ENCODE measurements around the gene SIK3.
"Not testable (repeated sequence)": the region's sequence is repeated elsewhere in the genome, so short reads cannot be mapped to it uniquely, and the experiment has no call there.

The SIK3 gene

DNA sequence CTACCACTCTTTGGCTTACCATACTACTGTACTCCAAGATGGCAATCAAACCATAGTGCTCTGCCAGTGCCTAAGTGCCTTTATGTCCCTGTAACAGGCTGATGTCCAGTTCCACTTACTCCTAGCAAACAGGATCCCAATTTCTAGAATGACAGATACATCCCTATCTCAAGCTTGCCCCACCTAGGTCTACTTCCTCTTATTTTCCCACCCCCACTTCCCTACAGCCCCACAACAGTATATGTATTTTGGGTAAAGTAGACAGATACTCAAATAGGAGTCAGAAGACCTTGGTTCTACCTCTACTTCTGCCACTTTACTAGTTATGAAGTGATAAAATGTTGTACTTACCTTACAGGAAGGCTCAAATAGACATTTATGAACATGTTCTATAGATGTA lies 24.1 kb downstream of the SIK3 start:
- no peak for FAIRE-seq

GRCh38 chr11:117073539-117073938 lies 24.7 kb downstream of the SIK3 start:
- no peak for FAIRE-seq

- no peak for FAIRE-seq
Measured at GRCh38 chr11:117072517-117073461, 25.4 kb downstream of the SIK3 start.

GRCh38 chr11:117071344-117071787 lies 26.9 kb downstream of the SIK3 start:
- no peak for FAIRE-seq

- FAIRE-seq = no peak
Measured at GRCh38 chr11:117070016-117070415, 28.2 kb downstream of the SIK3 start.

GRCh38 chr11:117068303-117068860 lies 29.8 kb downstream of the SIK3 start:
- no peak for FAIRE-seq

DNA sequence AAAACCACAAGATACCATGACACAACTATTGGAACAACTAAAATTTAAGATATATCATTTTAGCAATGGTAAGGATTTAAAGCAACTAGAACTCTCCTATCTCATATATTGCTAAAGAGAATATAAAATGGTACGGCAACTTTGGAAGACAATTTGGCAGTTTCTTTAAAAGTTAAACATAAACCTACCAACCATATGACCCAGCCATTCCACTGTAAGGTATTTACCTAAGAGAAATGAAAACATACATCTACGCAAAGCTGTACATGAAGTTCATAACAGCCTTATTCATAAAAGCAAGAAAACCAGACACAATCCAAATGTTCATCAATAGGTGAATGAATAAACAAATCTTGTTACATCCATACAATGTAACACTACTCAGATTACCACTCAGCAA lies 31.3 kb downstream of the SIK3 start:
- FAIRE-seq = peak; percentile 42

DNA sequence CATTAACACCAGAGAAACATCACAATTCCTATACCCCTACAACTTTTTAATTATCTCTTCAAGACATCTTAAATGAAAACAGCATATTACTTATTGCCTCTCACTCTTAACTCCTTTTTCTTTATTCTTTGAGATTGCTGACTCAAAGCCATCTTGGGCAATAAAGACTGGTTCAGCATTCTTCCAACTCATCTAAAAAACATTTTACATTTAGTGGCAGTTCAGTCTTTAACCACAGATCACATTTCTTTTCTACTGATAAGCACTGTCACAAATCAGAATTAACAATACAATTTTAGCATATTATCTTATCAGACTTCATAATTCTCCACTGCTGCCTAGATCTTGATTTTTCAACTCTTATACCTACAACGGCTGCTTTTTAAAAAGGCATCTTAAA lies 34.0 kb downstream of the SIK3 start:
- FAIRE-seq = peak; percentile 27

DNA sequence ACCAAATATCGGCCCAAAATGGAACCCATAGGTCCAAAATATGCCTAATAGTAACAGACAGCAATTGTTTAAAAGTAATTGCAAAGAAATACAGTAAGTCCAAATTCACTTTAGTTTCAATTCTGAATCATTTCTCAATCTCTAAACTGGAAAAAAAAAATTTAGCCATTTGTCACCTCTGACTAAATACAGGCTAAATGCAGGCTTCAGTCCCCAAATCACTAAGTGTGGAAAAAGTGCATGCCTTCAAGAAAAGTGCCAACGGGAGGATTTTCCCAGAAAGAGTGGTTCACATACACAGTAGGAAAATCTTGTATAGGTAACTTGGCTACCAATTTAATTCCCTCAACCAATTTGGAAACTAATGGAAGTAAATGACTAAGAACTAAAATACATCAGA lies 35.7 kb downstream of the SIK3 start:
- FAIRE-seq = no peak

GRCh38 chr11:117061256-117061655 lies 37.0 kb downstream of the SIK3 start:
- no peak for FAIRE-seq

DNA sequence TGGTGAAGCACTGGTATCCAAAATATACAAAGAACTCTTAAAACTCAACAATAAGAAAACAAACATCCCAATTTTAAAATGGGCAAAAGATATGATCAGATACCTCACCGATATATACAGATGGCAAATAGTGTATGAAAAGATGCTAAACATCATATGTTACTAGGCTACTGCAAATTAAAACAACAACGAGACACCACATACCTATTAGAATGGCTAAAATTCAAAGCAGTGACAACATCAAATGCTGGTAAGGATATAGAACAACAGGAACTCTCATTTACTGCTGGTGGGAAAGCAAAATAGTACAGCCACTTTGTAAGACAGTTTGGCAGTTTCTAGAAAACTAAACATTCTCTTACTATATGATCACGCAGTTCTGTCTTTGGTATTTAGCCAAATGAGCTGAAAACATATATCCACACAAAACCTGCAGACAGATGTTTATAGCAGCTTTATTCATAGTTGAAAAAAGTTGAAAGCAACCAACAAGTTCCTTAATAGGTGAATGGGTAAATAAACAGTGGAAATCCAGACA lies 38.5 kb downstream of the SIK3 start:
- peak; percentile 11 for FAIRE-seq

DNA sequence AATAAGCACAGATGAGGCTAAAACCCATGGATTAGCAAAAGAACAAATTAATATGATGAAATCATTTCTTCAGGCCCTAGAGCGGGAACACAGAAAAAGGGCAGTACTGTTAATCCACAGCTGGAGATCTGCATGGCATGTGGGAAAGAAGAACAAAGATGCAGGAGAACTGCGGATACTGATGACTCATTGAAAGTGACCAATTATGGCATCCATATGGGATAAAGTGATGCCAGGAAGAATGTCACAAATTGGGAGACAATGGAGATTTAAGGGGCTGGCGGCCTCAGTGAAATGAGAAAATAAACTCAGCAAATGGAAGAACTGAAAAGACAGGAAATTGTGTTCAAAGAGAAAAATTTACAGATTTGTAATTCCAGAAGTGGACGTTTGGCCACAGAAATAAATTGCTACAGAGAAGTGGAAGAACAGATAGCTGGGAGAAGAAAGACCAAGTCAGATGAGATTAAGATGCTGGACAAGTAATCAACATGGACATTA lies 39.4 kb downstream of the SIK3 start:
- no peak for FAIRE-seq

GRCh38 chr11:117057727-117058126 lies 40.5 kb downstream of the SIK3 start:
- no peak for FAIRE-seq

DNA sequence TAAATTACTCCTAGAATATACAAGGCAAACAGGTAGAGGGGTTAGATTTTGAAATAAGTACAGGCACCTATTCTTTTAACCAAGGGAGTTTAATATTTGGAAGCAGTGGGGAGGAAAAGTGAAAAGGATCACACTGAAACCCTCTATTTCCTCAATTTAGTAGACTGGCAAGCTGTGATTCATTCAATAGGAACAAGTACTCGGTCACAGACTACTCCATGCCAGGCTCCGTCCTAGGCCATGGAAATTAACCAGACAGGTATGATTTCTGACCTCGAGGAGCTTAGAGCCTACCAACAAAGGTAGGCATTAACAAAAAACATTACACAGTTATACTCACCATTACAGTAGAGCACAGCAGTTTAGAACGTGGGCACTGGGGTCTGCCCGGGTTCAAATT lies 40.9 kb downstream of the SIK3 start:
- no peak for FAIRE-seq

DNA sequence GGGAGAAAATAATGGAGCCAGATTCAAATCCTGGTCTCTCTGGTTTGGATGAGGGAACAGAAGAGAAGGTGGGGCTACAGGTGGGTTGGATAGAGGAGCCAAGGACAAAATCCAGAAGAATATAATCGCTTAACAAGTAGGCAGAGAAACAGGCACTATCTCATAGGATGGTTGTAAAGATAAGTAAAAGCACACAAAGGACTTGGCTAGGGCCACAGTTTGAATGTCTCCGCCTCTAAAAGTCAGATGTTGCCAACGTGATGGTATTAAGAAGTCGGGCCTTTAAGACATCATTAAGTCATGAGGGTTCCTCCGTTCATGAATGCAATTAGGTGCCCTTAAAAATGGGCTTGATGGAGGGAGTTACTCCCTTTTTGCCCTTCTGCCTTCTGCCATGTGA lies 42.8 kb downstream of the SIK3 start:
- no peak for FAIRE-seq

DNA sequence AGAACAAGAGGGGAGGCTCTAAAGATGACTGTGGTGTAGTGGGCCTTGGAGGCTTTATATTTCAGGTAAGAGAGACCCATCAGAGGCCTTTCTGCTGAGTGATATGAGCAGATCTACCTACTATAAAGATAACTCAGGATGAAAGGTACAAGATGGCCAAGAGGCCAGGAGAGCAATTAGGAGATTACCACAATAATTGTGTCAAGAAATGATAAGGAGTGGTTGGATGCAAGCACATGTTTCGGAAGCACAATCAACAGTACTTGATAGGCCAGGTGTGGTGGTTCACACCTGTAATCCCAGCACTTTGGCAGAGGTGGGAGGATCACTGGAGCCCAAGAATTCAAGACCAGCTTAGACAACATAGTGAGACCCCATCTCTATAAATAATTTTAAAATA lies 43.8 kb downstream of the SIK3 start:
- no peak for FAIRE-seq

DNA sequence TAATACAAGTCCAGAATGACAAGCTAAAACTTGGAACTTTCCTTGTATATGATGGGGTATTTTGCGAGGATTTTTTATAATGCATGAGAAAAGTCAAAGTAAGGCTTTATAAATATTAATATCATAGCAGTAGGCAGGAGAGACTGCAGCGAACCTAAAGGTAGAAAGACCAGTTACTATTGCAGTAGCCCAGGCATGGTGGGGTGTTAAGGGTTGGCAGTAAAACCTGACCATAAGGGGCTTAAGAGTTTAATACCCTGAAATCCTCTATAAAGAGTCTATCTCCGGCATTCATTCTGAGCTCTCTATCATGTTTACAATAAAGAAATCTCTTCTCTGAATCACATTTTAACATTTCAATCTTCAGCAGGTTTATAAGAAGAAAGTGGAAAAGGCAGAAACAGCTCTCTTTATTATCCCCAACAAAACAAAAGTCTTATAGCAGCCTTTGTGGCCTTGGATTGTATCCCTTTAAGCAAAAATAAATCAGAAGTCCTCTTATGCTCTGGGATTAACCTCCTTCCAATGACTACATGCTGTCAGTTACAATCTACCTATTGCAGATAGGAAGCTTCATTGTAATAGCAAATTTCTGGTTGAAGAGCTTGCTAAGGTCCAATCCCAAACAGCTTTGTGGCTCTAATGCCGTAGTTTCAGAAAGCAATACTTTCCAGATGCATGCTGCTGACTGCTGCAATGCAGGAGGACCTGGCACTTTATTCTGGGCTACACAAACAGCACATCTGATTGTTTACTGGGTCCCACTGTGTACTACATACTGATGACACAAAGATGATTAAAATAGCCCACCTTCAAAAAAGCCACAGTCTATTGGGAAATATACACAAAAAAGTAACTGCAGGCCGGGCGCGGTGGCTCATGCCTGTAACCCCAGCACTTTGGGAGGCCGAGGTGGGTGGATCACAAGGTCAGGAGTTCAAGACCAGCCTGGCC lies 45.8 kb downstream of the SIK3 start:
- no peak for FAIRE-seq

DNA sequence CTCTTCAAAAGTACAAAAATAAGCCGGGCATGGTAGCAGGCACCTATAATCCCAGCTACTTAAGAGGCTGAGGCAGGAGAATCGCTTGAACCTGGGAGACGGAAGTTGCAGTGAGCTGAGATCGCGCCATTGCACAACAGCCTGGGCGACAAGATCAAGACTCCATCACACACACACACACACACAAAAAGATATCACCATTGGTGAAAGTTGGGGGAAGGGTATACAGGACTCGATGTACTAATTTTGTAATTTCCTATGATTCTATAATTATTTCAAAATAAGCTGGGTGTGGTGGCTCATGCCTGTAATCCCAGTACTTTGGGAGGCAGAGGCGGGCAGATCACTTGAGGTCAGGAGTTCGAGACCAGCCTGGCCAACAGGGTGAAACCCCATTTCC lies 48.1 kb downstream of the SIK3 start:
- FAIRE-seq = not testable (repeated sequence)

- not testable (repeated sequence) for FAIRE-seq
Measured at GRCh38 chr11:117046627-117047026, 51.6 kb downstream of the SIK3 start.

DNA sequence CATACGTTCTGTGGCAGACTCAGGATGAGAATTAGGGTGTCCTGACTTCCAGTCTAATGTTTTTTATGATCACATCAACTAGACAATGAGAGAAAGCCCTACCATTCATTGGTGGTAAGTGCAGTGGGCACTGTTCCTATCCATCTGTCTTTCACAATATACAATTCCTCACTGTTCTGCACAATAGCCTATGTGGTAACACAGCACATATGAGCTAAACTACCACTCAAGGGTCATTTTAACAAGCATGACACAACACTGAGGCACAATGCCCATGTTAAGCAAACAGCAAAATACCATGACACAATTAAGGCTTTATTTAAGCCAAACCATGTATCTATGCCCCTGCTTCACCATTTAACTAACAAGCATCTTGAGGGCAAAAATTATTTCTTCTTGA lies 52.3 kb downstream of the SIK3 start:
- FAIRE-seq = no peak

- no peak for FAIRE-seq
Measured at GRCh38 chr11:117045196-117045595, 53.0 kb downstream of the SIK3 start.

DNA sequence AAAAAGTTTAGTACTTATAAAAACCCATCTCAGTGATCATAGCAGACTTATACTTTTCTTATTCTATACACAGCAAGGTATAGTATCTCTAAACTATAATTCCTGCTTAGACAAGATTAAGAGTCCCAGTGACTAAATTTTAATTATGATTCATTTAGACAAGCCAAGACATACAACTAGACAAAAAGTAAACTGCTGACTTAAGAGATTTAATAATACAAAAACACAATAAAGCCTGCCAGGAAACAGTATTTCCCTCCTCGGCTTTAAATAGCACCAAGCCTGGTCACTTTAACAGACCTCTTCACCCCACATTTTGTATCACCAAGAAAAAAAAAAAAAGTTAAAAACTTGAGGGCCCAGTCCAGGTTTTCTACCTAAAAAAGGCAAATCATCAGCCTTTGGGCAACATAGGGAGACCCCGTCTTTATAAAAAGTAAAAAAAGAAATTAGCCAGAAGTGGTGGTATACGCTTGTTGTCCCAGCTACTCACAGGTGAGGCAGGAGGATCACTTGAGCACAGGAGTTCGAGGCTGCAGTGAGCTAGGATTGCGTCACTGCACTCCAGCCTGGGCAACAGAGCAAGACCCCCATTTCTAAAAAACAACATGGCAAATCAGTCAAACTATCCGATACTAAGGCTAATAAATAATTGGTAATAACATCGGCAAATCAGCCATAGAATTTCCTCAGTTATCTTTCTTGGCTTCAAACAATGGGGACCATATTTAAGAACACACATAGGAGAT lies 53.8 kb downstream of the SIK3 start:
- no peak for FAIRE-seq

All from G401.6 (cell line).